HepG2 (cell line): ENCODE measurements around the gene COX14. TPM values are rescaled to one million over a fixed set of nuclear protein-coding genes. Genes with fewer than 3 reads are reported as not detected.

Experiments
- ASH2L ChIP-seq: fragments of 300-600, 200-600 bp; sonication (generic); IDR thresholded peaks from 2 replicates; pipeline ENCODE4 v1.7.0; 2017; ENCODE audit warnings: low read depth, mild to moderate bottlenecking, moderate library complexity, mixed read lengths, low read length; ENCODE audit not compliant: insufficient read length
- HNRNPH1 ChIP-seq: fragments of 200-400 bp; formaldehyde crosslinking; optimal IDR thresholded peaks from 2 replicates; pipeline ENCODE3; 2017; ENCODE audit warnings: mild to moderate bottlenecking, low read depth, low read length
- MAFK ChIP-seq, 2 experiments: IDR thresholded peaks in 1 of 2; conservative IDR thresholded peaks in 1 of 2; 2 replicates each; pipeline ENCODE4 v1.6.1; 2011; ENCODE audit warnings: improper control_type of control experiment in 2 of 2, low read length in 2 of 2
- MED1 ChIP-seq: sonication (generic); formaldehyde crosslinking; IDR thresholded peaks from 2 replicates; pipeline ENCODE4 v1.4.0; 2020; ENCODE audit warnings: missing genetic modification reagents
- SIN3A ChIP-seq: IDR thresholded peaks from 2 replicates; pipeline ENCODE4 v1.6.1; 2011; ENCODE audit warnings: low read depth, mild to moderate bottlenecking, control low read depth, low read length, borderline replicate concordance
- SOX6 ChIP-seq, 2 experiments: fragments of 450-650 bp in 1 of 2; sonication (generic) in 1 of 2; formaldehyde crosslinking in 1 of 2; IDR thresholded peaks; 2 replicates each; pipeline versions ENCODE4 v1.4.0 to v1.6.1; 2017 to 2020; ENCODE audit warnings: antibody characterized with exemption in 1 of 2, mild to moderate bottlenecking in 1 of 2, missing genetic modification reagents in 1 of 2
- TAF1 ChIP-seq: sonication (generic); formaldehyde crosslinking; IDR thresholded peaks from 2 replicates; pipeline ENCODE4 v1.4.0; 2020; ENCODE audit warnings: missing genetic modification reagents
- WIZ ChIP-seq: sonication (generic); formaldehyde crosslinking; IDR thresholded peaks from 2 replicates; pipeline ENCODE4 v1.5.1; 2020; ENCODE audit warnings: mild to moderate bottlenecking, missing genetic modification reagents
- ZIK1 ChIP-seq: sonication (generic); formaldehyde crosslinking; IDR thresholded peaks from 2 replicates; pipeline ENCODE4 v1.5.0; 2020; ENCODE audit warnings: mild to moderate bottlenecking, low read depth, missing genetic modification reagents, borderline replicate concordance
- ZMYM4 ChIP-seq: sonication (generic); formaldehyde crosslinking; IDR thresholded peaks from 2 replicates; pipeline ENCODE4 v1.8.1; 2023; ENCODE audit warnings: mild to moderate bottlenecking, missing genetic modification reagents
- ZNF326 ChIP-seq: sonication (generic); formaldehyde crosslinking; IDR thresholded peaks from 2 replicates; pipeline ENCODE4 v1.4.0; 2020; ENCODE audit warnings: missing genetic modification reagents, borderline replicate concordance
- ZNF431 ChIP-seq: sonication (generic); formaldehyde crosslinking; IDR thresholded peaks from 2 replicates; pipeline ENCODE4 v1.9.0; 2022; ENCODE audit warnings: missing genetic modification reagents, low read depth, mild to moderate bottlenecking, borderline replicate concordance
- ZNF572 ChIP-seq: sonication (generic); formaldehyde crosslinking; IDR thresholded peaks from 2 replicates; pipeline ENCODE4 v1.5.1; 2020; ENCODE audit warnings: mild to moderate bottlenecking, missing genetic modification reagents
- polyA plus RNA-seq, 8 experiments: library from polyadenylated mRNA; depleted of rRNA in 3 of 8; stranded (reverse) in 7 of 8; unstranded in 1 of 8; fragments of >200 nt; fragmentation: Illumina TruSeq in 4 of 8; extraction: Trizol in 4 of 8; gene quantifications; 2 replicates each; pipeline versions ENCODE4 v1.2.1 to v1.2.3, GENCODE V29; 2011 to 2016; ENCODE audit warnings: low read depth in 4 of 8, missing spikeins in 1 of 8, mixed read lengths in 1 of 8; ENCODE audit not compliant: insufficient read depth in 1 of 8
- total RNA-seq, 5 experiments: library from RNA; depleted of rRNA; stranded (reverse); fragments of >200 nt; fragmentation: Illumina TruSeq; extraction: Trizol; gene quantifications; 2 replicates each; pipeline ENCODE4 v1.2.3, GENCODE V29; 2016; ENCODE audit warnings: low read depth in 1 of 5
- TF ChIP-seq, protein P1 (sequence below): IDR thresholded peaks from 2 replicates; pipeline ENCODE4 v1.6.1; 2016; ENCODE audit warnings: mild to moderate bottlenecking, missing biosample characterization, missing genetic modification reagents
- TF ChIP-seq, protein P2 (sequence below): fragments of 450-650 bp; IDR thresholded peaks from 2 replicates; pipeline ENCODE4 v1.6.1; 2017; ENCODE audit warnings: mild to moderate bottlenecking
- TF ChIP-seq, protein P3 (sequence below): sonication (generic); formaldehyde crosslinking; IDR thresholded peaks from 2 replicates; pipeline ENCODE4 v1.4.0; 2020; ENCODE audit warnings: missing genetic modification reagents
- TF ChIP-seq, protein P4 (sequence below): sonication (generic); formaldehyde crosslinking; conservative IDR thresholded peaks from 2 replicates; pipeline ENCODE4 v1.4.0; 2020; ENCODE audit warnings: mild to moderate bottlenecking, missing genetic modification reagents, moderate library complexity
- TF ChIP-seq, protein P5 (sequence below): sonication (generic); formaldehyde crosslinking; IDR thresholded peaks from 2 replicates; pipeline ENCODE4 v1.8.1; 2023; ENCODE audit warnings: mild to moderate bottlenecking, missing genetic modification reagents

COX14 gene
- total and polyA plus RNA-seq, 2 of the 13 experiments (the other 11 are each of a cell fraction or from before 2014, with no cell fraction given) = 53.0 to 71.6 TPM

DNA sequence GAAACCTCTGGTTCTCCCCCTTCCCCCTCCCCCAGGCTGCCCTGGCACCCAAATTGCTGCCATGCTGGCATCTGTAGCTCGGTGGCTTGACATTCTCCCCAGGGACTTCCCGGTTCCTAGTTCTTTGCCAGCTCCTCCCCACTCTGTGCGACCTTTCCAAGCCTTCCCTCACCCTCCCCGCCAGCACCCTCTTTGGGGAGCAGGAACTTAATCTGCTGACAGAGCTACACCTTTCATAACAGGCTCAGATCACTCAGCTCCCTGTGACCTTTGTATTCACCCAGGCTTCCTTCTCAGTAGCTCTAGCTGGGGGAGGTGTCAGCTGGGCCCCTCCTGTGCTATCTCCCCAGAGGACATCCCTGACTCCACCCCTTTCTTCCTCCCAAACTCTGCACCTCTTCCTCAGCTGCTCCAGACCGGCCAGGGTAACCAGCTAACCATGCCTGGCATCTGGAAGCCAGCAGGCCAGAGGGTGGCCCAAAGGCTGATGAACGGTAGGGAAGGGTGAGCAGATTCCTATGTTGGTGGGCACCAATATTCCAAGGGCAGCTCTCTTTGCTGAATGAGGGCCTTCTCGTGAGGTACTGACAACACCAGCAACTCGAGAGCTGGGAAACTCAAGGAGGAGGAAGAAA, 1.8 kb upstream of the COX14 start (continued):
- TF ChIP-seq, protein P1, sequence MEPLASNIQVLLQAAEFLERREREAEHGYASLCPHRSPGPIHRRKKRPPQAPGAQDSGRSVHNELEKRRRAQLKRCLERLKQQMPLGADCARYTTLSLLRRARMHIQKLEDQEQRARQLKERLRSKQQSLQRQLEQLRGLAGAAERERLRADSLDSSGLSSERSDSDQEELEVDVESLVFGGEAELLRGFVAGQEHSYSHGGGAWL (CRISPR knock-in tag) = 0 out of 2 replicates have a peak, but pooled peaks have one; percentile 18
- TF ChIP-seq MAFK (conservative IDR thresholded peaks at IDR 0.05 in 1 of 2, IDR thresholded peaks at IDR 0.05 in 1 of 2; ENCODE audit: low read length in 2 of 2) (peak; percentile 8 to 35; a peak in 3 of 4 replicates), HNRNPH1 (peak; percentile 64), MED1 (CRISPR knock-in tag) (peak; percentile 40; the same call in 1 of the 2 replicates), ZMYM4 (0 out of 2 replicates have a peak, but pooled peaks have one; percentile 13), SOX6 (IDR thresholded peaks at IDR 0.05) (no peak), SOX6 (CRISPR knock-in tag; IDR thresholded peaks at IDR 0.05) (peak; percentile 77), ZNF572 (CRISPR knock-in tag) (no peak), ZNF326 (CRISPR knock-in tag) (no peak), ASH2L (peak; percentile 18), ZNF431 (CRISPR knock-in tag) (peak; percentile 55; the same call in 1 of the 2 replicates), WIZ (CRISPR knock-in tag) (no peak), ZIK1 (peak; percentile 71; the same call in 1 of the 2 replicates), SIN3A (0 out of 2 replicates have a peak, but pooled peaks have one; percentile 44), TAF1 (0 out of 2 replicates have a peak, but pooled peaks have one; percentile 31)
- TF ChIP-seq, protein P2, sequence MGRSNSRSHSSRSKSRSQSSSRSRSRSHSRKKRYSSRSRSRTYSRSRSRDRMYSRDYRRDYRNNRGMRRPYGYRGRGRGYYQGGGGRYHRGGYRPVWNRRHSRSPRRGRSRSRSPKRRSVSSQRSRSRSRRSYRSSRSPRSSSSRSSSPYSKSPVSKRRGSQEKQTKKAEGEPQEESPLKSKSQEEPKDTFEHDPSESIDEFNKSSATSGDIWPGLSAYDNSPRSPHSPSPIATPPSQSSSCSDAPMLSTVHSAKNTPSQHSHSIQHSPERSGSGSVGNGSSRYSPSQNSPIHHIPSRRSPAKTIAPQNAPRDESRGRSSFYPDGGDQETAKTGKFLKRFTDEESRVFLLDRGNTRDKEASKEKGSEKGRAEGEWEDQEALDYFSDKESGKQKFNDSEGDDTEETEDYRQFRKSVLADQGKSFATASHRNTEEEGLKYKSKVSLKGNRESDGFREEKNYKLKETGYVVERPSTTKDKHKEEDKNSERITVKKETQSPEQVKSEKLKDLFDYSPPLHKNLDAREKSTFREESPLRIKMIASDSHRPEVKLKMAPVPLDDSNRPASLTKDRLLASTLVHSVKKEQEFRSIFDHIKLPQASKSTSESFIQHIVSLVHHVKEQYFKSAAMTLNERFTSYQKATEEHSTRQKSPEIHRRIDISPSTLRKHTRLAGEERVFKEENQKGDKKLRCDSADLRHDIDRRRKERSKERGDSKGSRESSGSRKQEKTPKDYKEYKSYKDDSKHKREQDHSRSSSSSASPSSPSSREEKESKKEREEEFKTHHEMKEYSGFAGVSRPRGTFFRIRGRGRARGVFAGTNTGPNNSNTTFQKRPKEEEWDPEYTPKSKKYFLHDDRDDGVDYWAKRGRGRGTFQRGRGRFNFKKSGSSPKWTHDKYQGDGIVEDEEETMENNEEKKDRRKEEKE = no peak
- TF ChIP-seq, protein P3, sequence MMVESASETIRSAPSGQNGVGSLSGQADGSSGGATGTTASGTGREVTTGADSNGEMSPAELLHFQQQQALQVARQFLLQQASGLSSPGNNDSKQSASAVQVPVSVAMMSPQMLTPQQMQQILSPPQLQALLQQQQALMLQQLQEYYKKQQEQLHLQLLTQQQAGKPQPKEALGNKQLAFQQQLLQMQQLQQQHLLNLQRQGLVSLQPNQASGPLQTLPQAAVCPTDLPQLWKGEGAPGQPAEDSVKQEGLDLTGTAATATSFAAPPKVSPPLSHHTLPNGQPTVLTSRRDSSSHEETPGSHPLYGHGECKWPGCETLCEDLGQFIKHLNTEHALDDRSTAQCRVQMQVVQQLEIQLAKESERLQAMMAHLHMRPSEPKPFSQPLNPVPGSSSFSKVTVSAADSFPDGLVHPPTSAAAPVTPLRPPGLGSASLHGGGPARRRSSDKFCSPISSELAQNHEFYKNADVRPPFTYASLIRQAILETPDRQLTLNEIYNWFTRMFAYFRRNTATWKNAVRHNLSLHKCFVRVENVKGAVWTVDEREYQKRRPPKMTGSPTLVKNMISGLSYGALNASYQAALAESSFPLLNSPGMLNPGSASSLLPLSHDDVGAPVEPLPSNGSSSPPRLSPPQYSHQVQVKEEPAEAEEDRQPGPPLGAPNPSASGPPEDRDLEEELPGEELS (CRISPR knock-in tag) = no peak
- TF ChIP-seq, protein P4, sequence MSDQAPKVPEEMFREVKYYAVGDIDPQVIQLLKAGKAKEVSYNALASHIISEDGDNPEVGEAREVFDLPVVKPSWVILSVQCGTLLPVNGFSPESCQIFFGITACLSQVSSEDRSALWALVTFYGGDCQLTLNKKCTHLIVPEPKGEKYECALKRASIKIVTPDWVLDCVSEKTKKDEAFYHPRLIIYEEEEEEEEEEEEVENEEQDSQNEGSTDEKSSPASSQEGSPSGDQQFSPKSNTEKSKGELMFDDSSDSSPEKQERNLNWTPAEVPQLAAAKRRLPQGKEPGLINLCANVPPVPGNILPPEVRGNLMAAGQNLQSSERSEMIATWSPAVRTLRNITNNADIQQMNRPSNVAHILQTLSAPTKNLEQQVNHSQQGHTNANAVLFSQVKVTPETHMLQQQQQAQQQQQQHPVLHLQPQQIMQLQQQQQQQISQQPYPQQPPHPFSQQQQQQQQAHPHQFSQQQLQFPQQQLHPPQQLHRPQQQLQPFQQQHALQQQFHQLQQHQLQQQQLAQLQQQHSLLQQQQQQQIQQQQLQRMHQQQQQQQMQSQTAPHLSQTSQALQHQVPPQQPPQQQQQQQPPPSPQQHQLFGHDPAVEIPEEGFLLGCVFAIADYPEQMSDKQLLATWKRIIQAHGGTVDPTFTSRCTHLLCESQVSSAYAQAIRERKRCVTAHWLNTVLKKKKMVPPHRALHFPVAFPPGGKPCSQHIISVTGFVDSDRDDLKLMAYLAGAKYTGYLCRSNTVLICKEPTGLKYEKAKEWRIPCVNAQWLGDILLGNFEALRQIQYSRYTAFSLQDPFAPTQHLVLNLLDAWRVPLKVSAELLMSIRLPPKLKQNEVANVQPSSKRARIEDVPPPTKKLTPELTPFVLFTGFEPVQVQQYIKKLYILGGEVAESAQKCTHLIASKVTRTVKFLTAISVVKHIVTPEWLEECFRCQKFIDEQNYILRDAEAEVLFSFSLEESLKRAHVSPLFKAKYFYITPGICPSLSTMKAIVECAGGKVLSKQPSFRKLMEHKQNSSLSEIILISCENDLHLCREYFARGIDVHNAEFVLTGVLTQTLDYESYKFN (CRISPR knock-in tag) = peak; percentile 79
- TF ChIP-seq, protein P5, sequence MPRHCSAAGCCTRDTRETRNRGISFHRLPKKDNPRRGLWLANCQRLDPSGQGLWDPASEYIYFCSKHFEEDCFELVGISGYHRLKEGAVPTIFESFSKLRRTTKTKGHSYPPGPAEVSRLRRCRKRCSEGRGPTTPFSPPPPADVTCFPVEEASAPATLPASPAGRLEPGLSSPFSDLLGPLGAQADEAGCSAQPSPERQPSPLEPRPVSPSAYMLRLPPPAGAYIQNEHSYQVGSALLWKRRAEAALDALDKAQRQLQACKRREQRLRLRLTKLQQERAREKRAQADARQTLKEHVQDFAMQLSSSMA (CRISPR knock-in tag) = 0 out of 2 replicates have a peak, but pooled peaks have one; percentile 36
